HEK293 (cell line): ENCODE results near the gene CYREN.

Source experiments
- CTCF ChIP-seq: fragments of 450-650 bp; formaldehyde crosslinking; IDR thresholded peaks from 2 replicates; pipeline ENCODE4 v1.5.1; 2016; ENCODE audit warnings: missing biosample characterization, missing genetic modification characterization
- ZNF362 ChIP-seq: fragments of 450-650 bp; formaldehyde crosslinking; IDR thresholded peaks from 2 replicates; pipeline ENCODE4 v1.5.1; 2016; ENCODE audit warnings: missing biosample characterization, missing genetic modification characterization
- ZNF785 ChIP-seq: fragments of 450-650 bp; formaldehyde crosslinking; IDR thresholded peaks from 2 replicates; pipeline ENCODE4 v1.5.1; 2016; ENCODE audit warnings: missing biosample characterization, missing genetic modification characterization

GRCh38 chr7:135207406-135208101, 37.0 kb upstream of the CYREN start:
- no peak for TF ChIP-seq CTCF (tag by site-specific recombination)
- no peak for TF ChIP-seq ZNF362 (tag by site-specific recombination)
- TF ChIP-seq ZNF785, result no peak
